RWPE1 (cell line): Measurements from ENCODE around the gene RPL13A.
A peak's percentile ranks its signal among the peaks of the same experiment; 100 is the strongest.

ENCODE experiments used
- CTCF ChIA-PET: fragments of 350-600 bp; sonication (Branson Sonifier 250); formaldehyde crosslinking; extraction: SDS; loops from one replicate; lab custom pipeline; 2021; lab: Yijun Ruan, JAX
- POLR2A ChIA-PET: fragments of 400-600 bp; formaldehyde crosslinking; extraction: SDS; loops from one replicate; lab custom pipeline; 2020; ENCODE audit warnings: antibody characterized with exemption; ENCODE audit not compliant: low non-redundant PET; lab: Yijun Ruan, JAX
- DNase-seq: peaks from one replicate; pipeline ENCODE4 v3.0.0; 2012; ENCODE audit warnings: low spot score
- H3K27ac ChIP-seq: fragments of 450-650 bp; 2 replicates; pipeline ENCODE4 v1.5.1; 2017
- CTCF ChIP-seq: fragments of 450-650 bp; conservative IDR thresholded peaks from 2 replicates; pipeline ENCODE4 v1.5.1; 2017; ENCODE audit warnings: low read depth, mild to moderate bottlenecking

The RPL13A gene

GRCh38 chr19:49491804-49492572 is 4.6 kb downstream of the RPL13A start:
- DNase-seq, result no peak
- CTCF ChIA-PET, result interaction anchor here (0.6 kb wide), 1 partner anchor 48 kb away, joined by 3 read pairs; no protein-coding TSS in a partner anchor
- peak overlapping the region; percentile 88 for H3K27ac ChIP-seq
- POLR2A ChIA-PET, result no interaction called here
- no peak for TF ChIP-seq CTCF

GRCh38 chr19:49492573-49493405 is 5.4 kb downstream of the RPL13A start:
- CTCF ChIA-PET, result interaction anchor here (0.6 kb wide), 1 partner anchor 49 kb away, joined by 3 read pairs; no protein-coding TSS in a partner anchor
- POLR2A ChIA-PET, result no interaction called here
- no peak for TF ChIP-seq CTCF
- DNase-seq, result no peak
- H3K27ac ChIP-seq, result peak overlapping the region; percentile 96

DNA sequence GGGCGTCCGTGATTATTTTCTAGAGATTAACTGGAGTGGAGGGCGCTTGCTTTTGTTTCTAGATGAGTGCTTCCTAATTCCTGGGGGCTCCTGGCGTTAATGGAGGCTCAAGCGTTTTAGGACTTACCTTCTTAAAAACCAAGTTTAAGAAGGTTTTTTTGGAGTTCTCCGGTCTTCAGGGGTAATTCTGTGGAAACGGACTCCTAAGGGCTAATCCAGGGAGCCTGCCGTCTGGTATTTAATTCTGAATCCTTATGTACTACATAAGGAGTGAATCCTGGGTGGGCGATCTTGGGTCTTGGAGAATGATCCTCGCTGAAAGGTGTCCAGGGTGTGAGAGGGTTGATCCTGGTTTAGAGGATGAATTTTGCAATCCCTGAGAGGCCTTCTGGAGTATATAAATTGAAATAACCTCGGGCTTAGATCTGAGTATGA is 9.2 kb downstream of the RPL13A start:
- DNase-seq, result no peak
- CTCF ChIA-PET, result no interaction called here
- H3K27ac ChIP-seq, result peak overlapping the region; percentile 96
- POLR2A ChIA-PET, result interaction anchor here (0.9 kb wide), 1 partner anchor 50 kb away, joined by 7 read pairs; no protein-coding TSS in a partner anchor
- no peak for TF ChIP-seq CTCF

DNA sequence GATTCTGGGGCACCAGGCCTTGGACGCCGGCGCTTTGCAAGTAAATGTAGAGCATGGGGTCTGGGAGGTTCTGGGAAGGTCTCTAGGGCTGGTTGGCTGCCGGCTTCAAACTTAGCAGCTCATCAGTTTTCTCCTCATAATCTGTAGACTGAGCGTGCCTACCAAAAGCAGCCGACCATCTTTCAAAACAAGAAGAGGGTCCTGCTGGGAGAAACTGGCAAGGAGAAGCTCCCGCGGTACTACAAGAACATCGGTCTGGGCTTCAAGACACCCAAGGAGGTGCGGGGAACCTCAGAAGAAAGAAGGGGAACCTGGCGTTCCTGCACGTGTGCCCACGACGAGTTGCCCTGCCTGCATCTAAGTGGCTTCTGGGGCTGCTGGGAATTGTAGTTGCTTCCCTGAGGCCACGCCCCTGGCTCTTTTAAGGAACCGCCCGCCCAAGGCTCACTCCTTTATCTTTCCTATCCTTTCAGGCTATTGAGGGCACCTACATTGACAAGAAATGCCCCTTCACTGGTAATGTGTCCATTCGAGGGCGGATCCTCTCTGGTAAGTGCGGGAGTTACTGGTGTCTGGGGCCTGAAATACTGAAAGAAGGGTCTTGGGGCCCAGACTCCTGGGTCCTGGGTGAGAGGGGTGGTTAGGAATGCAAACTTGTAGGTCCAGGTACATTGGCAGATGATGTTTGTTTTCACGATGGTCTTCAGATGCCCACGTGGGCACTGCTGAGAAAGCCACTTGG is 9.8 kb downstream of the RPL13A start:
- peak; percentile 56 for DNase-seq
- POLR2A ChIA-PET, result interaction anchor here (0.9 kb wide), 1 partner anchor 49 kb away, joined by 7 read pairs; no protein-coding TSS in a partner anchor
- no peak for TF ChIP-seq CTCF

GRCh38 chr19:49497789-49498103 is 10.3 kb downstream of the RPL13A start:
- ChIA-PET CTCF (interaction anchor here (0.6 kb wide), 1 partner anchor 1468 kb away, joined by 3 read pairs; no protein-coding TSS in a partner anchor), POLR2A (no interaction called here)

More for the DNA sequence above, 9.8 kb downstream of the RPL13A start:
- peak overlapping the region; percentile 96 for H3K27ac ChIP-seq
- CTCF ChIA-PET, result interaction anchor here (0.6 kb wide), 1 partner anchor 1468 kb away, joined by 3 read pairs; no protein-coding TSS in a partner anchor

More at GRCh38 chr19:49497789-49498103, 10.3 kb downstream of the RPL13A start:
- peak overlapping the region; percentile 96 for H3K27ac ChIP-seq
- DNase-seq, result no peak
- no peak for TF ChIP-seq CTCF
